ENCODE results near the gene MRPS7.

MRPS7 gene

DNA sequence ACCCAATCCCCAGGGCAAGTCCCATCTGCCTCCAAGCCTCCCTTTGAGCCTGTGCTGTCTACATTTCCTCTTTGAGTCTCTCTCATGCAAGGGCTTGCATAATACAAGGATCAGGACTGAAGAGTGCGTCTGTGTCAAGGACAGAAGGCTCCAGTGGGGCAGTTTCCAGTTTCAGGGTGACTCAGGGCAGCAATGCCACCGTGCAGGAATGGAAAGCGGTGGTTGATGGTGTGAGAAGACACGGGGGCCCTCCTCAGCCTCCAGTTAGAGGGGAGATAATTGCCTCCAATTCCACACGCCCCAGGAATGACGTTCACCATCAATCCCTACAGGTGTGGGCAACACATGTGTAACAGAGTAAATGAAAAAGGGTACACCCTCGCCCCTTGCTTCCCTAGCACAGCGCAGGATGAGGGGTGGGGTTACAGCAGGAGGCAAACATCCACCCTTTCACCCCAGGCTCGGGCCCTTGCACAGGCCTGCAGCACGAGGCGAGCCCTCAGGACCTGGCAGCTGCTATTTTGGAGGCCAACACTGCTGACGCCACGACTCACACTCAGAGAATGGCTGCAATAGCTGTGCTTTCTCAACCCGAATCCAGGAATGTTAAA lies 52.4 kb downstream of the MRPS7 start:
- DNase-seq: no peak

DNA sequence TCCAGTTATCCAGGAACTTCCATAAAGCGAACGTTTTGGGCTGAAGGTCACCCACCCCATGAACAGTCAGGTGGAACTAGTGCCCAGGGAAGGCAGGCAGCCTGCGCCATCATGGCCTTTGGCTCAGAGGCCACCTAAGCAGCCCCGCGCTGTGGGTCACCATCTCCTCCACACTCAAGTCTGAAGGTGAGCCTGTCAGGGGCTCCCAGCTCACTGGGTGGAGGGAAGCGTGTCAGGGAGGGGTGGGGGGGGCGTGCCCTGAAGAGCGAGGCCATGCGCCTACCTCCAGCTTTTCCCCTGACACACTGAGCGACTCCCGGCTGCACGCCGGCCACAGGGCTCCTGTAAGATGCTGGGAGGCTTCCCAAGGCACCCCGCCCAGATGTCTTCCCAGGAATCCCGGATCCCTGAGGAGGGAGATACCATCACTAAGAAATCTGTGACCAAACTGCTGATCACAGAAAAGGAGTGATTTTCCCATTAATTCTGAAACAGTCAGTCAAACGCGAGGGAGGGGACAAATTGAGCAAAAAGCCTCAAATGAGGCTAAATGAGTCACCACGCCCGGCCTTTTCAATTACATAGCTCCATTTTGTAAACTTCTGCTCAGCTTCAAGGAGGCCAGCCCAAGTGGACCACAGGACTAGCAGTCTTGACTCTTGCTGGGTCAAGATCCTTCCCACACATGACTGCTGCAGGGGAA lies 54.0 kb downstream of the MRPS7 start:
- DNase-seq: peak; percentile 36
- peak; percentile 78 for ATAC-seq

More for the DNA sequence above, 52.4 kb downstream of the MRPS7 start:
- ATAC-seq: peak; percentile 55
